GM18507 (cell line): ENCODE data around the gene CCNG2.
A peak's percentile ranks its signal among the peaks of the same experiment; 100 is the strongest.

Experiments
- DNase-seq: peaks from one replicate; pipeline ENCODE4 v3.0.0; 2011; ENCODE audit warnings: low read depth; ENCODE audit not compliant: insufficient read length; ENCODE audit errors: extremely low spot score
- FAIRE-seq: peaks from 2 replicates; lab custom pipeline; 2011; peaks lifted over from hg19 to GRCh38; lab: Jason Lieb, UNC

CCNG2 gene

GRCh38 chr4:77146186-77147078, 10.6 kb upstream of the CCNG2 start:
- no peak for FAIRE-seq
- DNase-seq = no peak

GRCh38 chr4:77147079-77147782, 9.8 kb upstream of the CCNG2 start:
- DNase-seq (no peak), FAIRE-seq (no peak)

GRCh38 chr4:77148078-77148477, 8.9 kb upstream of the CCNG2 start:
- FAIRE-seq = no peak
- no peak for DNase-seq

DNA sequence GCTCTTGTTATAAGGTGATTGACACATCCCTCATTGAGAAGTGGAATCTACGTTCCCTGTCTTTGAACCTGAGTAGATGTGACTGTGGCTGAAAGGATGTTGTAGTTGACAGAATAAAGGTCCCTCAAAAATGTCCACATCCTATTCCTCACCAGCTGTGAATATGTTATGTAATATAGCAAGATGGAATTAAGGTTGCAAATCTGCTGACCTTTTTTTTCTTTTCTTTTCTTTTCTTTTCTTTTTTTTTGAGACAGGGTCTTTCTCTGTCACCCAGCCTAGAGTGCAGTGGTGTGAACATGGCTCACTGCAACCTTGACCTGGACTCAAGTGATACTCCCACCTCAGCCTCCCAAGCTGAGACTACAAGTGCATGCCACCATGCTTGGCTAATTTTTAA, 7.2 kb upstream of the CCNG2 start:
- DNase-seq (no peak), FAIRE-seq (no peak)

DNA sequence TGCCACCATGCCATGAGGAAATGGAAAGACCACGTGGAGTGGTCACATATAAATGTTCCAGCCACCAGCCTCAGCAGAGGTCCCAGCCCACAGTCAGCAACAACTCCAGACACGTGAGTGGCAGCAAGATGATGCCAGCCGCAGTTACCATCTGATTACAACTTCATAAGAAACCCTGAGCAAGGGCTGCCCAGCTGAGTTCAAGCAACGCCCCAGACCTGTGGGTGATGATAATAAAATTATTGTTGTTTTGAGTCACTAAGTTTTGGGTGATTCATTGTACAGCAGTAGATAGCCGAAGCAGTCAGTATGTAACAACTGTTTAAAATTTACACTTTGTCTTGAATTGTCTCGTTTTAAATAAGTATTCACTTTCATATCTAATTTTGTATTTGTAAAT, 5.8 kb upstream of the CCNG2 start:
- DNase-seq (no peak), FAIRE-seq (no peak)

DNA sequence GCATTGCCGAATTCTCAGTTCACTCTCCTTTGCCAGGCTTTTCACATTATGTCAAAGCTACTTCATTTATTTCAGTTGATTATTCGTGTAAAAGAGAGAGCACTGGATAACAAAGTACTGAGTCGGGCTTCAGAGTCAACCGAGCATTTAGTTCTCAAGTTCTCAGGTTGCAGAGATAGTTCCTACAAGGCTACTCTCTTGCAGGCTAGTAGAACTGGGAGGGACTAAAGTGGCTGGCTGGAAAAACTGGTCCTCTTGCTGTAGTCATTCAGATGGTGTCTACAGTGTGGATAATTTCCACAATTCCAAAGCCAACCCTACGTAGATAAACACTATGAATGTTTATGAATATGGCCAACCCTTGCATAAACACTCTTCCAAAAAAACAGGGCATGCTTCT, 4.6 kb upstream of the CCNG2 start:
- DNase-seq = no peak

GRCh38 chr4:77153006-77153405, 4.0 kb upstream of the CCNG2 start:
- no peak for FAIRE-seq

More for the DNA sequence above, 4.6 kb upstream of the CCNG2 start:
- no peak for FAIRE-seq

DNA sequence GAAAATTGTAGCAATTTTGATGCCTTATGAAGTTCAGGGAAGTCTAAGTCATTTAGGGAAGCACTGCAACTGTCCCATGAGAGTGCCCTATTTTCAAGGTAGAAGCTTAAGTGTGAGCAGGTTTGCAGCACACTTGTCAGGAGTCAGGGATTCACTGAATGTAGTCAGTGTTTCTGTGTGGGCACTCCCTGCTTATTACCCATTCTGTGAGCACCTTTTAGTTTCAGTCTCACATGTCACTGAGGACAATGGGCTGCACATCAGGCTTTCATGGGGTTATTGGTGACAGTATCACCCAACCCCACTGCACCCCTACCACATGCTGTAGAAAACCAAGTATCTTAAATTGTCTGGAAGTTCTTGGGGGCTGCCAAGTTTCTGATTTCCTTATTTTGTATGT, 2.9 kb upstream of the CCNG2 start:
- DNase-seq = no peak
- peak; percentile 65 for FAIRE-seq

More at GRCh38 chr4:77153006-77153405, 4.0 kb upstream of the CCNG2 start:
- no peak for DNase-seq

- DNase-seq (no peak), FAIRE-seq (peak; percentile 57)
These were observed 2.1 kb upstream of the CCNG2 start for GRCh38 chr4:77154761-77155499.

GRCh38 chr4:77155631-77156452, 1.2 kb upstream of the CCNG2 start:
- DNase-seq (no peak), FAIRE-seq (no peak)

GRCh38 chr4:77156533-77156911, 485 bp upstream of the CCNG2 start:
- DNase-seq (peak; percentile 91), FAIRE-seq (peak; percentile 100)

- DNase-seq (peak; percentile 67), FAIRE-seq (peak; percentile 89)
These were observed 966 bp downstream of the CCNG2 start for GRCh38 chr4:77157859-77158486.

GRCh38 chr4:77158487-77158861, 1.5 kb downstream of the CCNG2 start:
- FAIRE-seq (no peak), DNase-seq (no peak)

GRCh38 chr4:77159806-77160205, 2.8 kb downstream of the CCNG2 start:
- DNase-seq (no peak), FAIRE-seq (no peak)

- no peak for DNase-seq
- FAIRE-seq = peak; percentile 26
These were observed 6.6 kb downstream of the CCNG2 start for GRCh38 chr4:77163641-77164040.

- FAIRE-seq (no peak), DNase-seq (no peak)
These were observed 10.2 kb downstream of the CCNG2 start for GRCh38 chr4:77167173-77167572.

- FAIRE-seq = no peak
- DNase-seq = no peak
These were observed 10.9 kb downstream of the CCNG2 start for GRCh38 chr4:77167866-77168265.

GRCh38 chr4:77169481-77169880, 12.5 kb downstream of the CCNG2 start:
- no peak for DNase-seq
- no peak for FAIRE-seq

DNA sequence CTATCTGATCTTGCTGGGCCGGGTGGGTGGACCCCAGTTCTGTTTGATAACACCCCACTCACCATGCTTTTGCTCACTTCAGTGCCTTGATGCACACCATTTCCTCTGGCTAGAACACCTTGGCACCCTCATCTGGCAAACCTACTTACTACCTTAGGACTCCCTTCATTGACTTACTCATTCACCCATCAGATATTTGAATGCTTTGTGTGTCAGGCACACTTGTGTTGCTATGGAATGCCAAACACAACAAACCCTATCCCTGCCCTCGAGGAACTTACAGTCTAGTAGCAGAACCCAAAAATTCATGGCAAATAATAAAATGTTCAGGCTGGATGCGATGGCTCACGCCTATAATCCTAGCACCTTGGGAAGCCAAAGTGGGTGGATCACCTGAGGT, 13.9 kb downstream of the CCNG2 start:
- no peak for DNase-seq
- FAIRE-seq = no peak
